Stimulated activated CD8-positive, alpha-beta memory T cell treated with anti-CD3 and anti-CD28 coated beads, Interleukin-15, amount 100 ng/mL, for 4 hours (primary cell): ENCODE data around the gene KANK2.
A peak's percentile ranks its signal among the peaks of the same experiment; 100 is the strongest.
"Not testable (repeated sequence)": the region's sequence is repeated elsewhere in the genome, so short reads cannot be mapped to it uniquely, and the experiment has no call there.

Source experiments
- DNase-seq, 2 donors: peaks; one replicate each; pipeline ENCODE4 v3.0.0-alpha.2; 2020; ENCODE audit warnings: low read depth in 2 of 2

KANK2 gene

GRCh38 chr19:11140023-11140538 is 57.3 kb downstream of the KANK2 start:
- not testable (repeated sequence) for DNase-seq

- DNase-seq, result no peak
Measured at GRCh38 chr19:11138601-11139300, 58.6 kb downstream of the KANK2 start.

- peak in 1 of 2 donors; percentile 12 for DNase-seq
Measured at GRCh38 chr19:11137542-11138384, 59.6 kb downstream of the KANK2 start.

GRCh38 chr19:11136400-11137101 is 60.8 kb downstream of the KANK2 start:
- DNase-seq, result no peak

GRCh38 chr19:11131471-11131870 is 65.9 kb downstream of the KANK2 start:
- DNase-seq, result no peak

- DNase-seq, result peak; percentile 13 to 27
Measured at GRCh38 chr19:11130824-11131455, 66.4 kb downstream of the KANK2 start.

GRCh38 chr19:11127905-11128304 is 69.4 kb downstream of the KANK2 start:
- DNase-seq, result no peak

GRCh38 chr19:11125994-11126685 is 71.2 kb downstream of the KANK2 start:
- DNase-seq, result peak; percentile 24 to 36

- not testable (repeated sequence) for DNase-seq
Measured at GRCh38 chr19:11124157-11124556, 73.2 kb downstream of the KANK2 start.

GRCh38 chr19:11123114-11123513 is 74.2 kb downstream of the KANK2 start:
- no peak for DNase-seq

GRCh38 chr19:11121963-11122362 is 75.4 kb downstream of the KANK2 start:
- not testable (repeated sequence) for DNase-seq

GRCh38 chr19:11116507-11116906 is 80.8 kb downstream of the KANK2 start:
- DNase-seq, result no peak

GRCh38 chr19:11115895-11116446 is 81.4 kb downstream of the KANK2 start:
- no peak for DNase-seq

- DNase-seq, result no peak
Measured at GRCh38 chr19:11115042-11115441, 82.3 kb downstream of the KANK2 start.
